H1 (cell line): Measurements from ENCODE around the gene LPP. TPM values are rescaled to one million over a fixed set of nuclear protein-coding genes. Genes with fewer than 3 reads are reported as not detected.

Experiments
- CTCF ChIA-PET: fragments of 300-600 bp; sonication (Branson Sonifier 250); formaldehyde crosslinking; loops from one replicate; lab custom pipeline; 2021; ENCODE audit not compliant: partially characterized antibody; lab: Charles Lee
- POLR2A ChIA-PET: fragments of 300-600 bp; sonication (Branson Sonifier 250); formaldehyde crosslinking; loops from one replicate; lab custom pipeline; 2021; ENCODE audit warnings: inconsistent platforms; ENCODE audit not compliant: partially characterized antibody; lab: Charles Lee
- DNase-seq, 2 experiments: peaks; one replicate each; pipeline versions ENCODE4 v3.0.0 to v3.0.0-alpha.2; 2010 to 2022; ENCODE audit warnings: low spot score in 2 of 2, low read depth in 1 of 2, mixed read lengths in 1 of 2
- FAIRE-seq: peaks from 2 replicates; lab custom pipeline; 2011; peaks lifted over from hg19 to GRCh38; lab: Jason Lieb, UNC
- H2AFZ ChIP-seq: 2 replicates; pipeline ENCODE4 v1.8.1; 2012; ENCODE audit warnings: low read length, inconsistent platforms
- H2AK5ac ChIP-seq: 2 replicates; pipeline ENCODE4 v1.6.1; 2013; ENCODE audit warnings: low read depth, low read length
- H2BK120ac ChIP-seq: replicated peaks from 2 replicates; pipeline ENCODE3; 2013; ENCODE audit warnings: low read depth, low read length, inconsistent platforms
- H2BK12ac ChIP-seq: 2 replicates; pipeline ENCODE4 v1.6.1; 2013; ENCODE audit warnings: low read depth, low read length
- H2BK15ac ChIP-seq: 2 replicates; pipeline ENCODE4 v1.6.1; 2013; ENCODE audit warnings: low read length
- H2BK20ac ChIP-seq: 2 replicates; pipeline ENCODE4 v1.6.1; 2013; ENCODE audit warnings: low read length
- H2BK5ac ChIP-seq: 2 replicates; pipeline ENCODE4 v1.6.1; 2013; ENCODE audit warnings: low read depth, low read length
- H3K14ac ChIP-seq: 2 replicates; pipeline ENCODE4 v1.6.1; 2013; ENCODE audit warnings: inconsistent platforms; ENCODE audit not compliant: insufficient read length
- H3K18ac ChIP-seq: 2 replicates; pipeline ENCODE4 v1.6.1; 2013; ENCODE audit warnings: low read length; ENCODE audit errors: extremely low read depth
- H3K23ac ChIP-seq: 2 replicates; pipeline ENCODE4 v1.6.1; 2013; ENCODE audit warnings: inconsistent platforms; ENCODE audit not compliant: insufficient read length
- H3K23me2 ChIP-seq: 2 replicates; pipeline ENCODE4 v1.6.1; 2013; ENCODE audit warnings: low read depth, low read length
- H3K27ac ChIP-seq: 2 replicates; pipeline ENCODE4 v1.6.1; 2011; ENCODE audit warnings: low read depth, low read length, inconsistent platforms
- H3K27me3 ChIP-seq, 4 experiments: replicated peaks in 1 of 4; 1 replicate in 1 of 4; 2 replicates in 3 of 4; pipeline versions ENCODE4 v1.6.1 to v1.8.1; 2011 to 2013; ENCODE audit warnings: low read length in 3 of 4, mild to moderate bottlenecking in 3 of 4, inconsistent platforms in 2 of 4, mixed read lengths in 2 of 4, moderate library complexity in 1 of 4; ENCODE audit not compliant: control insufficient read depth in 3 of 4, insufficient read depth in 3 of 4; ENCODE audit errors: extremely low read depth in 1 of 4
- H3K36me3 ChIP-seq, 4 experiments: 2 replicates each; pipeline versions ENCODE4 v1.6.1 to v1.8.1; 2011 to 2013; ENCODE audit warnings: mild to moderate bottlenecking in 4 of 4, low read length in 3 of 4, moderate library complexity in 2 of 4, control low read depth in 1 of 4, inconsistent platforms in 1 of 4; ENCODE audit not compliant: insufficient read depth in 4 of 4, control insufficient read depth in 2 of 4
- H3K4ac ChIP-seq: replicated peaks from 2 replicates; pipeline ENCODE3; 2013; ENCODE audit warnings: low read length, low read depth, mixed read lengths, inconsistent platforms; ENCODE audit not compliant: insufficient read length
- H3K4me1 ChIP-seq, 4 experiments: replicated peaks in 1 of 4; 1 replicate in 1 of 4; 2 replicates in 3 of 4; pipeline versions ENCODE4 v1.6.1 to v1.8.1; 2011 to 2013; ENCODE audit warnings: low read length in 3 of 4, inconsistent platforms in 2 of 4, mixed read lengths in 1 of 4; ENCODE audit not compliant: insufficient read depth in 4 of 4, control insufficient read depth in 3 of 4
- H3K4me2 ChIP-seq, 2 experiments: 2 replicates each; pipeline versions ENCODE4 v1.6.1 to v1.8.1; 2011 to 2013; ENCODE audit warnings: low read depth in 2 of 2, low read length in 2 of 2, control low read depth in 1 of 2, inconsistent platforms in 1 of 2, mild to moderate bottlenecking in 1 of 2; ENCODE audit not compliant: insufficient read depth in 1 of 2
- H3K4me3 ChIP-seq, 4 experiments: fragments of 200-600, 300-600 bp in 1 of 4; sonication (generic), shearing (Covaris generic), sonication (Bioruptor Twin) in 1 of 4; 2 replicates each; pipeline versions ENCODE4 v1.5.1 to v1.8.1; 2011 to 2016; ENCODE audit warnings: low read length in 4 of 4, low read depth in 3 of 4, control low read depth in 2 of 4, inconsistent platforms in 2 of 4, mild to moderate bottlenecking in 2 of 4, mixed read lengths in 1 of 4, moderate library complexity in 1 of 4; ENCODE audit not compliant: insufficient read depth in 2 of 4; ENCODE audit errors: extremely low read depth in 1 of 4
- H3K56ac ChIP-seq: replicated peaks from 2 replicates; pipeline ENCODE3; 2013; ENCODE audit warnings: low read depth, mild to moderate bottlenecking, mixed read lengths, low read length, inconsistent platforms; ENCODE audit not compliant: insufficient read length
- H3K79me1 ChIP-seq: 2 replicates; pipeline ENCODE4 v1.6.1; 2013; ENCODE audit warnings: low read depth, low read length, control low read depth
- H3K79me2 ChIP-seq, 2 experiments: 2 replicates each; pipeline versions ENCODE4 v1.6.1 to v1.8.1; 2012 to 2013; ENCODE audit warnings: low read length in 2 of 2, mild to moderate bottlenecking in 2 of 2, inconsistent platforms in 1 of 2; ENCODE audit not compliant: insufficient read depth in 2 of 2, control insufficient read depth in 1 of 2
- H3K9ac ChIP-seq, 4 experiments: replicated peaks in 1 of 4; 1 replicate in 1 of 4; 2 replicates in 3 of 4; pipeline versions ENCODE4 v1.6.1 to v1.8.1; 2011 to 2013; ENCODE audit warnings: low read depth in 3 of 4, low read length in 3 of 4, control low read depth in 2 of 4, mild to moderate bottlenecking in 2 of 4, moderate library complexity in 2 of 4, inconsistent platforms in 1 of 4; ENCODE audit errors: extremely low read depth in 1 of 4
- H3K9me3 ChIP-seq, 2 experiments: 2 replicates each; pipeline versions ENCODE4 v1.6.1 to v1.8.1; 2012 to 2013; ENCODE audit warnings: mild to moderate bottlenecking in 2 of 2, moderate library complexity in 2 of 2, control low read depth in 1 of 2, inconsistent platforms in 1 of 2, low read depth in 1 of 2, low read length in 1 of 2, mixed read lengths in 1 of 2; ENCODE audit not compliant: insufficient read depth in 2 of 2
- H4K20me1 ChIP-seq, 2 experiments: replicated peaks in 1 of 2; 2 replicates each; pipeline versions ENCODE3 to v1.8.1; 2011 to 2013; ENCODE audit warnings: inconsistent platforms in 2 of 2, low read length in 2 of 2, mild to moderate bottlenecking in 1 of 2; ENCODE audit not compliant: insufficient read depth in 2 of 2, control insufficient read depth in 1 of 2
- H4K5ac ChIP-seq: 2 replicates; pipeline ENCODE4 v1.6.1; 2013; ENCODE audit warnings: low read length, low read depth, mixed read lengths, inconsistent platforms; ENCODE audit not compliant: insufficient read length
- H4K8ac ChIP-seq: 2 replicates; pipeline ENCODE4 v1.8.0; 2013; ENCODE audit warnings: mild to moderate bottlenecking, moderate library complexity, low read length, inconsistent platforms; ENCODE audit not compliant: insufficient read depth; ENCODE audit errors: extremely low read depth
- H4K91ac ChIP-seq: replicated peaks from 2 replicates; pipeline ENCODE3; 2013; ENCODE audit warnings: low read length, mixed read lengths, inconsistent platforms; ENCODE audit not compliant: insufficient read length
- ATF2 ChIP-seq: IDR thresholded peaks from 2 replicates; pipeline ENCODE4 v1.6.1; 2012; ENCODE audit warnings: low read length, inconsistent platforms
- BCL11A ChIP-seq, 2 experiments: IDR thresholded peaks; one replicate each; pipeline ENCODE4 v1.6.1; 2011; ENCODE audit warnings: low read depth in 2 of 2, low read length in 2 of 2, mild to moderate bottlenecking in 2 of 2
- CHD1 ChIP-seq: IDR thresholded peaks from 2 replicates; pipeline ENCODE4 v1.6.1; 2012; ENCODE audit warnings: low read depth, low read length, improper control_type of control experiment
- FOSL1 ChIP-seq: IDR thresholded peaks from 2 replicates; pipeline ENCODE4 v1.6.1; 2011; ENCODE audit warnings: mild to moderate bottlenecking, low read depth, low read length, moderate library complexity; ENCODE audit not compliant: insufficient read depth
- KDM1A ChIP-seq: fragments of 200-600, 300-600 bp; sonication (generic); IDR thresholded peaks from 2 replicates; pipeline ENCODE4 v1.7.1; 2016; ENCODE audit warnings: mild to moderate bottlenecking, low read length, borderline replicate concordance
- KDM4A ChIP-seq: IDR thresholded peaks from one replicate; pipeline ENCODE4 v1.7.1; 2012; ENCODE audit warnings: low read depth, mild to moderate bottlenecking, moderate library complexity, low read length, inconsistent platforms; ENCODE audit not compliant: severe bottlenecking
- MAX ChIP-seq: IDR thresholded peaks from 2 replicates; pipeline ENCODE4 v1.6.1; 2012; ENCODE audit warnings: inconsistent platforms
- POLR2A ChIP-seq, 2 experiments: IDR thresholded peaks; 1 replicate in 1 of 2; 2 replicates in 1 of 2; pipeline ENCODE4 v1.6.1; 2011; ENCODE audit warnings: low read depth in 2 of 2, low read length in 2 of 2, mild to moderate bottlenecking in 2 of 2; ENCODE audit errors: control extremely low read depth in 1 of 2
- RAD21 ChIP-seq, 2 experiments: IDR thresholded peaks in 1 of 2; conservative IDR thresholded peaks in 1 of 2; 2 replicates each; pipeline ENCODE4 v1.6.1; 2011; ENCODE audit warnings: low read depth in 2 of 2, low read length in 2 of 2, improper control_type of control experiment in 1 of 2, inconsistent platforms in 1 of 2, mild to moderate bottlenecking in 1 of 2, moderate library complexity in 1 of 2
- SIRT6 ChIP-seq: IDR thresholded peaks from one replicate; pipeline ENCODE4 v1.7.1; 2012; ENCODE audit warnings: low read length, inconsistent platforms
- SP4 ChIP-seq: IDR thresholded peaks from 2 replicates; pipeline ENCODE4 v1.6.1; 2012; ENCODE audit warnings: low read length, inconsistent platforms
- SRF ChIP-seq: IDR thresholded peaks from 2 replicates; pipeline ENCODE4 v1.6.1; 2011; ENCODE audit warnings: mild to moderate bottlenecking, low read depth, low read length, moderate library complexity
- TAF7 ChIP-seq: optimal IDR thresholded peaks from 2 replicates; pipeline ENCODE3; 2011; ENCODE audit warnings: low read depth, mild to moderate bottlenecking, inconsistent platforms, low read length, moderate library complexity, borderline replicate concordance
- TBP ChIP-seq: IDR thresholded peaks from 2 replicates; pipeline ENCODE4 v1.6.1; 2011; ENCODE audit warnings: low read depth, low read length, improper control_type of control experiment
- WGBS, 2 experiments: shearing (Covaris generic) in 1 of 2; methylation state at CpG; one replicate each; pipeline versions ENCODE4 v1.1.6 to v1.1.7; 2013 to 2015; ENCODE audit warnings: low lambda C conversion rate in 2 of 2, mixed read lengths in 2 of 2, inconsistent platforms in 1 of 2, low coverage in 1 of 2, missing lambda C conversion rate in 1 of 2; ENCODE audit not compliant: insufficient replicate concordance in 2 of 2, insufficient coverage in 1 of 2, insufficient read length in 1 of 2; ENCODE audit errors: extremely low coverage in 1 of 2, missing lambda C conversion rate in 1 of 2; 5-methylcytosine and 5-hydroxymethylcytosine counted together
- polyA plus RNA-seq, 7 experiments: library from polyadenylated mRNA; depleted of rRNA in 3 of 7; stranded (reverse) in 5 of 7; unstranded in 2 of 7; fragments of >200 nt in 5 of 7; fragments of 200-250 nt in 2 of 7; gene quantifications; 1 replicate in 5 of 7; 2 replicates in 1 of 7; 4 replicates in 1 of 7; pipeline versions ENCODE4 v1.2.1 to v1.2.3, GENCODE V29; 2011 to 2013; ENCODE audit warnings: missing spikeins in 2 of 7, mixed read lengths in 2 of 7
- total RNA-seq: library from RNA; stranded (reverse); fragmentation: NEBNext Ultra II Directional; extraction: Animal tissue kit (Norgen Biotek cat#: 25700); gene quantifications from 2 replicates; pipeline ENCODE4 v1.2.1, GENCODE V29; 2021

The LPP gene
- total and polyA plus RNA-seq, 2 of the 8 experiments (the other 6 are each of a cell fraction or from before 2014, with no cell fraction given), result 10.0 to 53.3 TPM

DNA sequence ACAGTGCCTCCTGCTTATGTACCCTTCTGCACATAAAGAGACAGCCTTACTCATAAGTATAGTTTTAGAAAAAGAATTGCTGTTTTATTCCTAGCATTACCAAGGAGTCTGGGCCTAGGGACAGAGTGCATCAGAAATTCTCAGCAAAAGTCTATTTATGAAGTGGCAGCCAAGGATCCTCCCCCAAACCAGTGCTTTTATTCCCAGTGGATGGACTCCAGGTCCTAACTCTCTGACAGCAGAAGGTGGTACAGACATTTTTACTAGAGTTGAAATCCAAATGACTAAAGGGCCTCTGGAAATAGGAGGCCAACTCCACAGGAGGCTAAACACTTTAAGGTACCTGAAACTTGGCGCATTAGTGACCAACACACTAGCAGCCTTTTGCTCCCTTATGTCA, 610.7 kb downstream of the LPP start:
- H3K79me2 ChIP-seq, result no peaks in the 10 kb centered on the region
- H4K8ac ChIP-seq, result no peak overlapping the region
- H3K4me1 ChIP-seq, result peaks cover 0 to 4% (median 0%) of the 10 kb centered on the region in 4 experiments; a peak in 1 of 7 replicates
- no peak overlapping the region for H3K18ac ChIP-seq
- no peak overlapping the region for H2BK120ac ChIP-seq
- FAIRE-seq, result no peak
- DNase-seq, result no peak
- no peaks in the 10 kb centered on the region for H3K23me2 ChIP-seq
- H2BK5ac ChIP-seq, result no peak overlapping the region
- no peaks in the 10 kb centered on the region for H3K79me1 ChIP-seq
- no peak overlapping the region for H3K4me3 ChIP-seq
- no peaks in the 10 kb centered on the region for H3K9me3 ChIP-seq
- H3K56ac ChIP-seq, result no peak overlapping the region
- no peak overlapping the region for H4K5ac ChIP-seq
- H4K20me1 ChIP-seq, result no peaks in the 10 kb centered on the region
- H3K14ac ChIP-seq, result no peak overlapping the region
- no peak overlapping the region for H2BK15ac ChIP-seq
- no peak overlapping the region for H2BK20ac ChIP-seq
- H2AFZ ChIP-seq, result no peak overlapping the region
- no peaks in the 10 kb centered on the region for H3K36me3 ChIP-seq
- H2AK5ac ChIP-seq, result no peak overlapping the region
- no peak overlapping the region for H3K9ac ChIP-seq
- no peaks in the 10 kb centered on the region for H3K27me3 ChIP-seq
- H3K27ac ChIP-seq, result no peak overlapping the region
- H3K4me2 ChIP-seq, result no peak overlapping the region
- ChIA-PET CTCF (no interaction called here), POLR2A (no interaction called here)
- H4K91ac ChIP-seq, result no peak overlapping the region
- no peak overlapping the region for H3K4ac ChIP-seq
- WGBS, 2 experiments, result 92% methylated on average over 1 of the region's 1 CpG; no CpG with 5 or more reads in 1 of the 2 experiments
- no peak overlapping the region for H3K23ac ChIP-seq
- no peak overlapping the region for H2BK12ac ChIP-seq
- TF ChIP-seq SP4 (no peak), SRF (no peak), SIRT6 (no peak), MAX (no peak), TAF7 (no peak), KDM1A (no peak), RAD21 (IDR thresholded peaks at IDR 0.05 in 1 of 2, conservative IDR thresholded peaks at IDR 0.05 in 1 of 2; ENCODE audit: low read depth in 2 of 2, low read length in 2 of 2) (no peak), BCL11A (IDR thresholded peaks at IDR 0.05; ENCODE audit: low read depth in 2 of 2, low read length in 2 of 2) (no peak), POLR2A (IDR thresholded peaks at IDR 0.05; ENCODE audit: control extremely low read depth in 1 of 2, low read depth in 2 of 2, low read length in 2 of 2) (no peak), ATF2 (no peak), FOSL1 (no peak), CHD1 (no peak), KDM4A (no peak), TBP (no peak)
